ENCODE data around the gene MYO10. TPM values are rescaled to one million over a fixed set of nuclear protein-coding genes. Genes with fewer than 3 reads are reported as not detected.

The MYO10 gene
- total RNA-seq, 6 donors from 2014 or later, result 31.9 to 135 (median 57.7) TPM

GRCh38 chr5:16773991-16774390, 162.1 kb downstream of the MYO10 start:
- DNase-seq (no peak), ATAC-seq (ENCODE audit: low FRiP score in 2 of 2) (no peak)
- Histone ChIP-seq H3K27me3 (no peaks in the 10 kb centered on the region), H3K4me3 (no peak overlapping the region), H3K27ac (peak overlapping the region in 2 of 4 donors; percentile 46 to 65), H3K36me3 (peaks cover 0 to 22% (median 7%) of the 10 kb centered on the region in 4 donors), H3K4me1 (peaks cover 0 to 11% (median 6%) of the 10 kb centered on the region in 4 donors), H3K9me3 (no peaks in the 10 kb centered on the region)
- 59 to 69% methylated on average over 3 of the region's 3 CpGs for WGBS, 2 donors
- no peak for TF ChIP-seq EP300 (IDR thresholded peaks at IDR 0.05)
- no peak for TF ChIP-seq POLR2A (IDR thresholded peaks at IDR 0.05)
- TF ChIP-seq CTCF (IDR thresholded peaks at IDR 0.05), result no peak
- no peak for TF ChIP-seq POLR2AphosphoS5 (IDR thresholded peaks at IDR 0.05)

GRCh38 chr5:16772556-16772955, 163.5 kb downstream of the MYO10 start:
- peaks cover 0 to 11% (median 6%) of the 10 kb centered on the region in 4 donors for H3K4me1 ChIP-seq
- TF ChIP-seq POLR2AphosphoS5 (IDR thresholded peaks at IDR 0.05) (no peak), CTCF (IDR thresholded peaks at IDR 0.05) (no peak), POLR2A (IDR thresholded peaks at IDR 0.05) (no peak)
- no peak for DNase-seq
- no peak overlapping the region for H3K27ac ChIP-seq
- no peak for ATAC-seq (ENCODE audit: low FRiP score in 2 of 2)
- peaks cover 0 to 24% (median 8%) of the 10 kb centered on the region in 4 donors for H3K36me3 ChIP-seq
- no peaks in the 10 kb centered on the region for H3K27me3 ChIP-seq
- 59 to 61% methylated on average over 3 of the region's 3 CpGs for WGBS, 2 donors
- no peak overlapping the region for H3K4me3 ChIP-seq
- H3K9me3 ChIP-seq, result no peaks in the 10 kb centered on the region

- no peak overlapping the region for H3K4me3 ChIP-seq
- H3K36me3 ChIP-seq, result peaks cover 0 to 55% (median 30%) of the 10 kb centered on the region in 4 donors
- H3K27ac ChIP-seq, result no peak overlapping the region
- no peaks in the 10 kb centered on the region for H3K4me1 ChIP-seq
- no peak for ATAC-seq (ENCODE audit: low FRiP score in 2 of 2)
- H3K27me3 ChIP-seq, result no peaks in the 10 kb centered on the region
- no peak for TF ChIP-seq POLR2AphosphoS5 (IDR thresholded peaks at IDR 0.05)
- TF ChIP-seq EP300 (IDR thresholded peaks at IDR 0.05), result no peak
- TF ChIP-seq CTCF (IDR thresholded peaks at IDR 0.05), result no peak
- no peak for TF ChIP-seq POLR2A (IDR thresholded peaks at IDR 0.05)
- no peaks in the 10 kb centered on the region for H3K9me3 ChIP-seq
- DNase-seq, result no peak
- 96% methylated on average over 3 of the region's 3 CpGs for WGBS, 2 donors
Measured at GRCh38 chr5:16768184-16768583, 167.9 kb downstream of the MYO10 start.

- peaks cover 0 to 7% (median 0%) of the 10 kb centered on the region in 4 donors for H3K4me1 ChIP-seq
- no peak overlapping the region for H3K27ac ChIP-seq
- WGBS, 2 donors, result 70 to 74% methylated on average over 5 of the region's 5 CpGs
- no peaks in the 10 kb centered on the region for H3K9me3 ChIP-seq
- no peaks in the 10 kb centered on the region for H3K27me3 ChIP-seq
- DNase-seq, result no peak
- ATAC-seq (ENCODE audit: low FRiP score in 2 of 2), result no peak
- TF ChIP-seq CTCF (IDR thresholded peaks at IDR 0.05), result no peak
- peaks cover 14 to 84% (median 40%) of the 10 kb centered on the region in 4 donors for H3K36me3 ChIP-seq
- no peak overlapping the region for H3K4me3 ChIP-seq
Measured at GRCh38 chr5:16763211-16763610, 172.9 kb downstream of the MYO10 start.

GRCh38 chr5:16759147-16759773, 176.8 kb downstream of the MYO10 start:
- WGBS, 2 donors, result 71% methylated on average over 16 of the region's 16 CpGs
- H3K27me3 ChIP-seq, result no peaks in the 10 kb centered on the region
- ATAC-seq (ENCODE audit: low FRiP score in 2 of 2) (no peak), DNase-seq (no peak)
- H3K36me3 ChIP-seq, result peaks cover 14 to 97% (median 35%) of the 10 kb centered on the region in 4 donors
- H3K4me3 ChIP-seq, result no peak overlapping the region
- H3K9me3 ChIP-seq, result no peaks in the 10 kb centered on the region
- H3K4me1 ChIP-seq, result peaks cover 0 to 7% (median 0%) of the 10 kb centered on the region in 4 donors
- no peak for TF ChIP-seq EP300 (IDR thresholded peaks at IDR 0.05)
- H3K27ac ChIP-seq, result no peak overlapping the region

Data from upper lobe of left lung (tissue), 6 donors.